ENCODE measurements around the gene MLLT11.

Gene MLLT11, protein sequence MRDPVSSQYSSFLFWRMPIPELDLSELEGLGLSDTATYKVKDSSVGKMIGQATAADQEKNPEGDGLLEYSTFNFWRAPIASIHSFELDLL

GRCh38 chr1:151060007-151060656, at the start of gene MLLT11:
TSS of gene MLLT11 (plus strand) at chr1:151060397. CDS start at chr1:151067225, 6,828 bp downstream.
- DNase-seq (ENCODE audit: low read depth in 3 of 3): no peak

DNA sequence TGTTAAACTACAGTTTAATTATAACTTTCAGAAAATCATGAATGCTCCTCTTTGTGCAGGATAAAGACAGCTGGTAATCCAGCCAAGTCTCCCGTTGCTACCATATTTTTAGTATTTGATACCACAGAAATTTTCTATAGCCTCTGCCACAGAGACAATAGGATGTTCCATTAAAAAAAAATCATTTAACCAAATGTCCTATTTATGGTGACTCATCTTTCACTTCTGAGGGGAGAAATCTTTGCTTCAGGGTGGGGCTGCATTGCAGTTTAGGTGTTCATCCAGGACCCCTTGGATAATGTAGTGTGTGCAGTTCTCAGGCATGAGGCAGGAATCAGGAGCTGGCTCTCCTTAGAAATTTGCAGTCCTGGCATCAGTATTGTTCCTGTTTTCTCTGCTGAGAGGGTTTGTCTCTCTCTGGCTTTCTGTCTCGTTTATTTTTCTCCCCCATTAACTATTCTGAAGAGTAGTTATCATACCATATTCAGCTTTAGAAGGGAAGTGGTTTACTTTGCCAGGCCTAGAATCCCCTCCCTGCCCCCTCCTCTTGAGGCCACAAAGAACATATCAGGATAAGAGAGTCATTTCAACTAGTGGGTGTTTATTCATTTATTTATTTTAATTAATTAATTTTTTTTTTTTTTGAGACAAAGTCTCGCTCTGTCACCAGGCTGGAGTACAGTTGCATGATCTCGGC, 48.9 kb upstream of the MLLT11 start:
- DNase-seq (ENCODE audit: low read depth in 3 of 3): no peak

DNA sequence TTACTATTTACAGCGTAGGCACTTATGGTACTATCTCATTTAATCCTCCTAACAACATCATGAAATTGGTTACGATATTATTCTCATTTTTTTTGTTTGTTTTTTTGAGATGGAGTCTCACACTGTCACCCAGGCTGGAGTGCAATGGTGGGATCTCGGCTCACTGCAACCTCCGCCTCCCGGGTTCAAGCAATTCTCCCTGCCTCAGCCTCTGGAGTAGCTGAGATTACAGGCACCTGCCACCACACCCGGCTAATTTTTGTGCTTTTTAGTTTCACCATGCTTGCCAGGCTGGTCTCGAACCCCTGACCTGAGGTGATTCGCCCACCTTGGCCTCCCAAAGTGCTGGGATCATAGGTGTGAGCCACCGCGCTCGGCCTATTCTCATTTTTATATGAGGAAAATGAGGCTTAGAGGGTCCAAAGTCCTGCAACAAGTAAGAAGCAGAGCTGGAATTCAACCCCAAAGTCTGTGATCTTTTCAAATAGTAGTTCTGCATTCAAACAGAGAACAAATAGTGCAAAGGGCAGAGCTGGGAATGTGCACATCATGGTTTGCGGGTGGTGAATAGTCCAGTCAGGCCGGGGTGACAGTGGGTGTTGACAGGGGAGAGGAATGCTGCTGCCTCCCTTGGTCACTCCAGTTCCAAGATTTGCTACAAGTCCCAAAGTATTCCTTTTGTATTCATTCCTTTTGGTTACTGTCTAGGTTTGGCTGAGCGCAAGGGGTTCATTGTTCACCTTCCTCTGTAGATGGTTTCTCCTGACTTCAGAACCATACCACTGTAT, 47.3 kb upstream of the MLLT11 start:
- no peak for DNase-seq (ENCODE audit: low read depth in 3 of 3)

- no peak for DNase-seq (ENCODE audit: low read depth in 3 of 3)
Observed at GRCh38 chr1:151013518-151013917, 46.7 kb upstream of the MLLT11 start.

- DNase-seq (ENCODE audit: low read depth in 3 of 3): peak; percentile 59 to 81 (median 69)
Observed at GRCh38 chr1:151024540-151025146, 35.6 kb upstream of the MLLT11 start.

GRCh38 chr1:151026460-151026859, 33.7 kb upstream of the MLLT11 start:
- DNase-seq (ENCODE audit: low read depth in 3 of 3): no peak

DNA sequence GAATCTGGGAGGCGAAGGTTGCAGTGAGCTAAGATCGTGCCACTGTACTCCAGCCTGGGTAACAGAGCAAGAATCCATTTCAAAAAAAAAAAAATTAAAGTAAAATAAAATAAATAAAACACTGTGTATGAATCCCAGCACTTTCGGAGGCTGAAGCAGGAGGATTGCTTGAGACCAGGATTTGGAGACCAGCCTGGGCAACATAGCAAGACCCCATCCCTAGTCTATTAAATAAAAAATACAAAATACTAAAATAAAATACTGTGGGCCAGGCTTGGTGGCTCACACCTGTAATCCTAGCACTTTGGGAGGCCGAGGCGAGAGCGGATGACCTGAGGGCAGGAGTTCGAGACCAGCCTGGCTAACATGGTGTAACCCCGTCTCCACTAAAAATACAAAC, 28.0 kb upstream of the MLLT11 start:
- no peak for DNase-seq (ENCODE audit: low read depth in 3 of 3)

DNA sequence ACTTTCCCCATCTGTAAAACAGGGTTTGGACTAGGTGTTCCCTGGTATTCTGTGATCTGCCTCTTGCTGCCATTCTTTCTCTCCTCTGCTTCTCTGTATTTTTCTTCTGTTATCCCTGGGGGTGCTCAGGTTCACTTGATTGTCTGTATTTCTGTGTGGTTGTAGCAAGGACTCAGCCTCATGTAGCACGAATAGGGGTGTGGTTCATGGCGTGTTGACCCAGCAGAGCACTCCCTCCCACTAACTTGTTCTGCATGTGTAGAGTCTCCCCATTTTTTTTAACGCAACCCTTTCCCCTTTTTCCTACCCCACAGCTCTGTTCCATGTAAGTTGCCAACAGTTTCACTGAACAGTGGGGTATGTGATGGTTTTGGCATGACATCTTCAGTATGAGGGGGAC, 25.0 kb upstream of the MLLT11 start:
- DNase-seq (ENCODE audit: low read depth in 3 of 3): no peak

DNA sequence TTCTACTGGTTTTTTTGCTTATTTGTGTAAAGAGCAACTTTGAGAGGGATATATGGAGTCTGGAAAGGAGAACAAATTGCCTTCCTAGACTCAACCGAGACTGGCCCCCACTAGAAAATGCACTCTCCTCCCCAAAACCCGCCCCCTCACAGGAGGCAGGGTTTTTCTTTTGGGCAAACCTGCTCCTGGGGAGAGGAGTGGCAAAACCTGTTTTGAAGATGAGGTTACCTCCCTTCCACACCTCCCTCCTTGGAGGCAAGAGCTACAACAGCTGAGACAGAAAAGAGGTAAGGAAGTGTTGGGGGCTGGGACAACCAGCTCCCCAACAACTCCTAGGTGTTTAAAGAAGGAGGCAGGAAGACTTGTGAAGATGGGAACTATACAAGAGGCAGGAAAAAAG, 23.8 kb upstream of the MLLT11 start, which contains the start of gene BNIPL:
TSS of gene BNIPL (plus strand) at position 231 of the 400 bp plus-strand sequence. CDS start at position 371, 140 bp downstream.
- DNase-seq (ENCODE audit: low read depth in 3 of 3): no peak

GRCh38 chr1:151037032-151037431, 23.2 kb upstream of the MLLT11 start:
- no peak for DNase-seq (ENCODE audit: low read depth in 3 of 3)

DNA sequence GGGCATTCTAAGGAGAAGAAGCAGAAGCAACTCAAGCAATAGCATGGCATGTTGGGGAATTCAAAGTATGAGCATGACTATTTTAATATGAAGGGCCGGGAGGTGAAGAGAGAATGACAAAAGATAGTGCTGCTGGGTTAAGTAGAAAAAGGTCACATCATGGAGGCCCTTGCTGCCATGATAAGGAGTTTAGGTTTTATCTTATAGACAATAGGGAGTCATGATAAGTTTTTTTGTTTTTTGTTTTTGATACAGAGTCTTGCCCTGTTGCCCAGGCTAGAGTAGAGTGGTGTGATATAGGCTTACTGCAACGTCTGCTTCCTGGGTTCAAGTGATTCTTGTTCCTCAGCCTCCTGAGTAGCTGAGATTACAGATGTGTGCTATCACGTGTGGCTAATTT, 20.7 kb upstream of the MLLT11 start:
- no peak for DNase-seq (ENCODE audit: low read depth in 3 of 3)

DNA sequence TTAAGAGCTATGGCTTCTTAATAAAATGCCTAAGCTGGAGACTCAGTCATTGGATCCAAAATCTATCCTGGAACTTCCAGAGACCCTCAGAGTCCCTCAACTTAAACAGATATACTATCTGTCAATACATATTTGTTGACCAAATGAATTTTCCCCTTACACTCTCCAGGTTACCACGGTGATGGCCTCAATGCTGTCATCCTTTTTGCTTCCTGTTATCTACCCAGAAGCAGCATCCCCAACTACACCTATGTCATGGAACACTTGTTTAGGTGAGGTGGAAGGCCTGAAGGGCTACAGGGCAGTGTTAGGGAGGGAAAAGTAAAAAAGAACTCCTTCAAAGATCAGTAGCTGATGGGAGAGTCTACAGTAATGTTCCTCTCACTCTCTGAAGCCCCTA, 17.0 kb upstream of the MLLT11 start:
- DNase-seq (ENCODE audit: low read depth in 3 of 3): no peak

DNA sequence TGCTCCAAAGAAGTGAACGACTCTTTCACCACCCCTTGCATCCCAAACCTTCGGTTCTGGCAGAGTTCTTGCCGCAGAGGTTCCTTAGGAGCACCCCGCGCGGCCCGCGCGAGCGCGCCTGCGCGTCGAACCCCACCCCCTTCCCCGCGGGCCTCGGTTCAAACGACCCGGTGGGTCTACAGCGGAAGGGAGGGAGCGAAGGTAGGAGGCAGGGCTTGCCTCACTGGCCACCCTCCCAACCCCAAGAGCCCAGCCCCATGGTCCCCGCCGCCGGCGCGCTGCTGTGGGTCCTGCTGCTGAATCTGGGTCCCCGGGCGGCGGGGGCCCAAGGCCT, 12.6 kb upstream of the MLLT11 start, which contains the start of gene C1orf56:
TSS of gene C1orf56 (plus strand) at position 161 of the 334 bp plus-strand sequence. CDS start at position 258, 97 bp downstream.
- DNase-seq (ENCODE audit: low read depth in 3 of 3): no peak

DNA sequence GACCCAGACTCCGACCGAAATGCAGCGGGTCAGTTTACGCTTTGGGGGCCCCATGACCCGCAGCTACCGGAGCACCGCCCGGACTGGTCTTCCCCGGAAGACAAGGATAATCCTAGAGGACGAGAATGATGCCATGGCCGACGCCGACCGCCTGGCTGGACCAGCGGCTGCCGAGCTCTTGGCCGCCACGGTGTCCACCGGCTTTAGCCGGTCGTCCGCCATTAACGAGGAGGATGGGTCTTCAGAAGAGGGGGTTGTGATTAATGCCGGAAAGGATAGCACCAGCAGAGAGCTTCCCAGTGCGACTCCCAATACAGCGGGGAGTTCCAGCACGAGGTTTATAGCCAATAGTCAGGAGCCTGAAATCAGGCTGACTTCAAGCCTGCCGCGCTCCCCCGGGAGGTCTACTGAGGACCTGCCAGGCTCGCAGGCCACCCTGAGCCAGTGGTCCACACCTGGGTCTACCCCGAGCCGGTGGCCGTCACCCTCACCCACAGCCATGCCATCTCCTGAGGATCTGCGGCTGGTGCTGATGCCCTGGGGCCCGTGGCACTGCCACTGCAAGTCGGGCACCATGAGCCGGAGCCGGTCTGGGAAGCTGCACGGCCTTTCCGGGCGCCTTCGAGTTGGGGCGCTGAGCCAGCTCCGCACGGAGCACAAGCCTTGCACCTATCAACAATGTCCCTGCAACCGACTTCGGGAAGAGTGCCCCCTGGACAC, 12.1 kb upstream of the MLLT11 start:
- no peak for DNase-seq (ENCODE audit: low read depth in 3 of 3)

GRCh38 chr1:151048645-151049032, 11.6 kb upstream of the MLLT11 start:
- no peak for DNase-seq (ENCODE audit: low read depth in 3 of 3)

DNA sequence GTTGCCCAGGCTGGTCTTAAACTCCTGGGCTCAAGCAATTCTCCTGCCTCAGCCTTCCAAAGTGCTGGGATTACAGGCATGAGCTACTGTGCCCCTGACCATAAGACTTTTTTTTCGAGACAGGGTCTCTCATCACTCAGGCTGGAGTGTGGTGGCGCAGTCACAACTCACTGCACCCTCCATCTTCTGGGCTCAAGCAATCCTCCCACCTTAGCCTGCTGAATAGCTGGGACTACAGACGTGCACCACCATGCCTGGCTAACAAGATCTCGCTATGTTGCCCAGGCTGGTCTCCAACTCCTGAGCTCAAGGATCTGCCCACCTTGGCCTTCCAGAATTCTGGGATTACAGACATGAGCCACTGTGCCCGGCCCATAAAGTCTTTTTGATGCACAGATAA, 10.7 kb upstream of the MLLT11 start:
- no peak for DNase-seq (ENCODE audit: low read depth in 3 of 3)

DNA sequence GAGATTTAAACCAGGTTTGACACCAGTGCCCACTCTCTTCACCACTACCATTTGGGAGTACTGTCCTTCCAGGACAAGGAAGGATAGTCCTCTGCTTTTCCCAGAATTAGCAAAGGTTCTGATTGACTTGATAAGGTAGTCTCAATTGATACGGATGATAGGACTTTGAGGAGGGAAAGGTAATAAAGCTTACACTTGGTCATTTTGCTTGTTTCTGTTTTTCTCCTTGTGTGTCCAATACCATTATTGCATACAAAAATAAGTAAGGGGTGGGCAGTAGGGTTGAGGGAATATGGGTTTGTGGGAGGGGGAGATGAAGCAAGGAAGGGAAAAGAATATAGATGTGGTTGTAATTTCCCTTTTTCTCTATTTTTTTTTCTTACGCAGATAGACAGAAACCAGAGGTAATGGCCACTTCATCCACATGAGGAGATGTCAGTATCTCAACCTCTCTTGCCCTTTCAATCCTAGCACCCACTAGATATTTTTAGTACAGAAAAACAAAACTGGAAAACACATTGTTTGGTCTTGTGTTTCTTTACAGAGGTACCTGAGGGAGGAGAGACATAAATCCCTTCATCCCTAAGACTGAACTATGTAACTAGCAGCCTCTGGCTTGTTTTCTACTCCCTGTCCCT, 10.0 kb upstream of the MLLT11 start:
- no peak for DNase-seq (ENCODE audit: low read depth in 3 of 3)

GRCh38 chr1:151051356-151052009, 8.7 kb upstream of the MLLT11 start:
- no peak for DNase-seq (ENCODE audit: low read depth in 3 of 3)

GRCh38 chr1:151054971-151055547, 5.1 kb upstream of the MLLT11 start:
- no peak for DNase-seq (ENCODE audit: low read depth in 3 of 3)

DNA sequence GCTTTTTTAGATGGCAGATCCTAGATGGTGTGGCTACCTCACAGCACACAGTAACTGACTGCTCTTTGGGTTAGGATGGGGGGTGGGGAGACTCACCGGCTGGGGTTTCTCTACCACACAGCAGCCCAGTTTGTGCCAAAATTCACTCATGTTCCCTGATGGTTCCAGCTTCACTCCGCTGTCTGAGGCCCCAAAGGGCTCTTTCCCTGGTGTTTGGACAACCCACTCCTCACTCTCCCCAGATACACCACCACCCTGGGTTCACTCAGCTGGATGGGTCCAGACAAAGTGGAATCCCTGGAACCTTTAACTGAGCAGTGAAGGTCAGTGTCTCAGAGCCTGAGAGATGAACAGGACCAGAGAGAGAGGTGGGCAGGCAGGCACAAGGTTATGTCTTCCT, 4.6 kb upstream of the MLLT11 start:
- DNase-seq (ENCODE audit: low read depth in 3 of 3): no peak
